ENCODE data around the gene ZNF521.

Gene ZNF521

GRCh38 chr18:25167612-25168410, 184.2 kb downstream of the ZNF521 start:
- DNase-seq (ENCODE audit: low spot score): no peak

- no peak for DNase-seq (ENCODE audit: low spot score)
These were observed 185.9 kb downstream of the ZNF521 start for GRCh38 chr18:25166113-25166512.

GRCh38 chr18:25164848-25165811, 186.8 kb downstream of the ZNF521 start:
- no peak for DNase-seq (ENCODE audit: low spot score)

GRCh38 chr18:25164211-25164847, 187.6 kb downstream of the ZNF521 start:
- DNase-seq (ENCODE audit: low spot score): no peak

GRCh38 chr18:25153426-25153825, 198.5 kb downstream of the ZNF521 start:
- no peak for DNase-seq (ENCODE audit: low spot score)

- no peak for DNase-seq (ENCODE audit: low spot score)
These were observed 204.0 kb downstream of the ZNF521 start for GRCh38 chr18:25147877-25148488.

- DNase-seq (ENCODE audit: low spot score): no peak
These were observed 205.5 kb downstream of the ZNF521 start for GRCh38 chr18:25146512-25146910.

- DNase-seq (ENCODE audit: low spot score): no peak
These were observed 206.0 kb downstream of the ZNF521 start for GRCh38 chr18:25145731-25146511.

- DNase-seq (ENCODE audit: low spot score): no peak
These were observed 207.1 kb downstream of the ZNF521 start for GRCh38 chr18:25144820-25145219.

- no peak for DNase-seq (ENCODE audit: low spot score)
These were observed 210.1 kb downstream of the ZNF521 start for GRCh38 chr18:25141886-25142285.

- no peak for DNase-seq (ENCODE audit: low spot score)
These were observed 210.6 kb downstream of the ZNF521 start for GRCh38 chr18:25141399-25141798.

GRCh38 chr18:25140962-25141308, 211.0 kb downstream of the ZNF521 start:
- no peak for DNase-seq (ENCODE audit: low spot score)

- DNase-seq (ENCODE audit: low spot score): no peak
These were observed 211.6 kb downstream of the ZNF521 start for GRCh38 chr18:25140124-25140961.

GRCh38 chr18:25137197-25137472, 214.8 kb downstream of the ZNF521 start:
- DNase-seq (ENCODE audit: low spot score): no peak

GRCh38 chr18:25136416-25137196, 215.4 kb downstream of the ZNF521 start:
- DNase-seq (ENCODE audit: low spot score): no peak

- no peak for DNase-seq (ENCODE audit: low spot score)
These were observed 217.1 kb downstream of the ZNF521 start for GRCh38 chr18:25134861-25135260.

- DNase-seq (ENCODE audit: low spot score): no peak
These were observed 218.1 kb downstream of the ZNF521 start for GRCh38 chr18:25133879-25134278.

GRCh38 chr18:25132786-25133496, 219.0 kb downstream of the ZNF521 start:
- no peak for DNase-seq (ENCODE audit: low spot score)

GRCh38 chr18:25126751-25127150, 225.2 kb downstream of the ZNF521 start:
- DNase-seq (ENCODE audit: low spot score): no peak
